Measurements from ENCODE around the gene PCMTD2.
"Not testable (repeated sequence)": the region's sequence is repeated elsewhere in the genome, so short reads cannot be mapped to it uniquely, and the experiment has no call there.

PCMTD2 gene

GRCh38 chr20:64278317-64278681 lies 22.8 kb downstream of the PCMTD2 start:
- H3K4me3 ChIP-seq (ENCODE audit: low read depth, low read length), result no peak overlapping the region

DNA sequence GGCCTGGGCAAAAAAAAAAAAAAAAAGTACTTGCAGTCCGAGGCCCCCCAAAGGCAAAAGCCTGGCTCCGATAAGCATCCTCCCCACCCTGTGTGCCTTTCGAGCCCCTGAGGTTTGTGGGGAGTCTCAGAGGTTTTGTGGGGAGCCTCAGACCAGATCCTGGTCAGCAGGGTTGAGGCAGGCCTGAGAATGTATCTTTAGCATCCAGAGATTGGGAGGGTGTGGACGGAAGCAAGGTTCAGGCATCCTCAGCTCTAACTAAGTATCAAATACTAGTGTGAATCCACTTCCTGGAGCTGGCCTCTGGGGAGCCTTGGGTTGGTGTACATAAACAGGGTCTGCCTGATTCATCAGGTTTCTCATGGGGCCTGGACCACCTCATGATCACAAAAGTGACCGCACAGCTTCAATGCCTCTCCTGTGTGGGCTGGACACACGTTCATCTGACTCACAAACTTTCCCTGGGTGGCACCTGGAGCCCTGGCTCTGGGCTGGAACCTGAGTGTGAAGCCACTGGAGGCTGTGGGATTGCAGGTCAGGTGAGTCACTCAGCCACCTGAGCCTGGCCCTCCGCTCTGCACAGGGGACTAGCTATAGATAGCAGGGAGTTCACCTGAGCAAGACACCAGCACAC lies 24.4 kb downstream of the PCMTD2 start:
- DNase-seq (ENCODE audit: low read depth), result no peak
- no peak overlapping the region for H3K4me3 ChIP-seq (ENCODE audit: low read depth, low read length)
- TF ChIP-seq, protein P1, sequence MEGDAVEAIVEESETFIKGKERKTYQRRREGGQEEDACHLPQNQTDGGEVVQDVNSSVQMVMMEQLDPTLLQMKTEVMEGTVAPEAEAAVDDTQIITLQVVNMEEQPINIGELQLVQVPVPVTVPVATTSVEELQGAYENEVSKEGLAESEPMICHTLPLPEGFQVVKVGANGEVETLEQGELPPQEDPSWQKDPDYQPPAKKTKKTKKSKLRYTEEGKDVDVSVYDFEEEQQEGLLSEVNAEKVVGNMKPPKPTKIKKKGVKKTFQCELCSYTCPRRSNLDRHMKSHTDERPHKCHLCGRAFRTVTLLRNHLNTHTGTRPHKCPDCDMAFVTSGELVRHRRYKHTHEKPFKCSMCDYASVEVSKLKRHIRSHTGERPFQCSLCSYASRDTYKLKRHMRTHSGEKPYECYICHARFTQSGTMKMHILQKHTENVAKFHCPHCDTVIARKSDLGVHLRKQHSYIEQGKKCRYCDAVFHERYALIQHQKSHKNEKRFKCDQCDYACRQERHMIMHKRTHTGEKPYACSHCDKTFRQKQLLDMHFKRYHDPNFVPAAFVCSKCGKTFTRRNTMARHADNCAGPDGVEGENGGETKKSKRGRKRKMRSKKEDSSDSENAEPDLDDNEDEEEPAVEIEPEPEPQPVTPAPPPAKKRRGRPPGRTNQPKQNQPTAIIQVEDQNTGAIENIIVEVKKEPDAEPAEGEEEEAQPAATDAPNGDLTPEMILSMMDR (IDR thresholded peaks at IDR 0.05; ENCODE audit: low read depth, low read length, missing control alignments), result no peak

More at GRCh38 chr20:64278317-64278681, 22.8 kb downstream of the PCMTD2 start:
- TF ChIP-seq, protein P1 (IDR thresholded peaks at IDR 0.05; ENCODE audit: low read depth, low read length, missing control alignments), result no peak
- no peak for DNase-seq (ENCODE audit: low read depth)

DNA sequence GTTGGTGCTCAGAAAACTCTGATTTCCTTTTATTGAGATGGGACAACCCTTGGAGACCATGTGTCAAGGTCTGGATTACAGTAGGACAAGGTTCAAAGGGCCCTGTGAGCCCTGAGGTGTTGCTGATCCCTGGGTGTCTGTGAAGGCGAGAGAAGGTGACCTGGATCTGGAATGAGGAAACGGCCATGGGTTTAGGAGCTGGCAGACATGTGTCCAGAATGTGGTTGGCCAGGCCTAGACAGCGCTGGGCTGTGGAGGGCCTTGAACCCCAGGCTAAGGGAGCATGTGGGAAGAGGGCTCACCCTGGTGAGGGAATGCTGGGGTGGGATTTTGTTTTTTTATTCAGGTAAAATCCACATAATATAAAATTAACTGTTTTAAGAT lies 24.9 kb downstream of the PCMTD2 start:
- DNase-seq (ENCODE audit: low read depth), result no peak
- TF ChIP-seq, protein P1 (IDR thresholded peaks at IDR 0.05; ENCODE audit: low read depth, low read length, missing control alignments), result no peak
- no peak overlapping the region for H3K4me3 ChIP-seq (ENCODE audit: low read depth, low read length)

GRCh38 chr20:64283646-64284045 lies 28.1 kb downstream of the PCMTD2 start:
- DNase-seq (ENCODE audit: low read depth), result no peak
- H3K4me3 ChIP-seq (ENCODE audit: low read depth, low read length), result no peak overlapping the region
- TF ChIP-seq, protein P1 (IDR thresholded peaks at IDR 0.05; ENCODE audit: low read depth, low read length, missing control alignments), result no peak

- H3K4me3 ChIP-seq (ENCODE audit: low read depth, low read length), result not testable (repeated sequence)
- TF ChIP-seq, protein P1 (IDR thresholded peaks at IDR 0.05; ENCODE audit: low read depth, low read length, missing control alignments), result peak; percentile 98
- peak; percentile 78 for DNase-seq (ENCODE audit: low read depth)
Observed at GRCh38 chr20:64285579-64286446, 30.3 kb downstream of the PCMTD2 start.

DNA sequence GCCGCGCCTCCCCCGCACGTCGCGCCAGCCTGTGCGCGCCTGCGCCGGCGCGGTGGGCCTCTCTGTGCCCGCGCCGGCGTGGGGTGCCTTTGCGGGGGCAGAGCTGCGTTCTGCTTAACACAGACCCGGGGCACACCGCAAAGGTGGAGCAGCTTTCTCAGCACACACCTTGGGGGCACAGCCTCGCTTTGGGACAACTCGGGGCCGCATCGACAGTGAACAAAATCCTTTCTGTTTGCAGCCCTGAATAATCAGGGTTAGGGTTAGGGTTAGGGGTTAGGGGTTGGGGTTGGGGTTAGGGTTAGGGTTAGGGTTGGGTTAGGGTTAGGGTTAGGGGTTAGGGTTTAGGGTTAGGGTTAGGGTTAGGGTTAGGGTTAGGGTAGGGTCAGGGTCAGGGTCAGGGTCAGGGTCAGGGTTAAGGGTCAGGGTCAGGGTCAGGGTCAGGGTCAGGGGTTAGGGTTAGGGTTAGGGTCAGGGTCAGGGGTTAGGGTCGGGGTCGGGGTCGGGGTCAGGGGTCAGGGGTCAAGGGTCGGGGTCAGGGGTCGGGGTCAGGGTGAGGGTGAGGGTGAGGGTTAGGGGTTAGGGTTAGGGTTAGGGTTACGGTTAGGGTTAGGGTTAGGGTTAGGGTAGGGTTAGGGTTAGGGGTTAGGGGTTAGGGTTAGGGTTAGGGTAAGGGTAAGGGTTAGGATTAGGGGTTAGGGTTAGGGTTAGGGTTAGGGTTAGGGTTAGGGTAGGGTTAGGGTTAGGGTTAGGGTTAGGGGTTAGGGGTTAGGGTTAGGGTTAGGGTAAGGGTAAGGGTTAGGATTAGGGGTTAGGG lies 31.1 kb downstream of the PCMTD2 start:
- DNase-seq (ENCODE audit: low read depth); H3K4me3 ChIP-seq (ENCODE audit: low read depth, low read length): not testable (repeated sequence)

- not testable (repeated sequence) for DNase-seq (ENCODE audit: low read depth); H3K4me3 ChIP-seq (ENCODE audit: low read depth, low read length)
Observed at GRCh38 chr20:64287264-64287590, 31.7 kb downstream of the PCMTD2 start.

GRCh38 chr20:64292167-64292566 lies 36.6 kb downstream of the PCMTD2 start:
- not testable (repeated sequence) for DNase-seq (ENCODE audit: low read depth); H3K4me3 ChIP-seq (ENCODE audit: low read depth, low read length)

DNA sequence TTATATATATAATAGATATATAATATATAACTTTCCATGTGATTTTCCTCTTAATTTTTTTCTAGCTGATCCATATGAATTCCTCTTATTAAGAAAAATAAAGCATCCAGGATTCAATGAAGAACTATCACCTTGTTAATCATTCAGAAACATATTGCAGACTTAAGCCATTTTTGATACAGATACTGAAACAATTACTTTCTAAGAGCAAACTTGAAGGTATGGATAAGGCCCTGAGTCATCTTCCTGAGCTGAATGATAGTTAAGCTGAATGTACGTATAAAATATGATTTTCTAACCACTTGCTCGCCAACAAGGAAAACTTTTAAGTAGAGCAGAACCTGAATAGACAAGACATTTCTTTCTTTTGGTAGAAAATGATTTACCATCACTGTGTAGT lies 47.5 kb downstream of the PCMTD2 start:
- DNase-seq (ENCODE audit: low read depth); H3K4me3 ChIP-seq (ENCODE audit: low read depth, low read length): not testable (repeated sequence)

- DNase-seq (ENCODE audit: low read depth); H3K4me3 ChIP-seq (ENCODE audit: low read depth, low read length): not testable (repeated sequence)
Observed at GRCh38 chr20:64313761-64314160, 58.2 kb downstream of the PCMTD2 start.

DNA sequence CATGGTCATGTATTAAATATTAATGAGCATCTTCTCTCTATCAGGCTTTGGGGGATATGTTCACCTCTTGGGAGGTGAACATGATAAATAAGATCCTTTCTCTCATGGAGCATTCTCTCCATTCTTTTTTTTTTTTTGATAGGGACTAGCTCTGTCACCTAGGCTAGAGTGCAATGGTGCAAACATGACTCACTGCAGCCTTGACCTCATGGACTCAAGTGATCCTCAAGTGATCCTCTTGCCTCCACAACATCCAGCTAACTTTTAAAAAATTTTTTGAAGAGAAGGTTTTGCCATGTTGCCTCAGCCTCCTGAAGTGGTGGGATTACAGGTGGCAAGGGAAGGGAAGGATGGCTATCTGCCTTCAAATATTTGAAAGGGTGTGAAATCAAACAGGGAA lies 59.8 kb downstream of the PCMTD2 start:
- not testable (repeated sequence) for DNase-seq (ENCODE audit: low read depth); H3K4me3 ChIP-seq (ENCODE audit: low read depth, low read length)

- H3K4me3 ChIP-seq (ENCODE audit: low read depth, low read length); DNase-seq (ENCODE audit: low read depth): not testable (repeated sequence)
Observed at GRCh38 chr20:64315884-64316283, 60.3 kb downstream of the PCMTD2 start.

Measured in GM12864 (cell line).